ENCODE measurements around the gene CTNNA1.

CTNNA1 gene

GRCh38 chr5:138929571-138929955, 176.3 kb downstream of the CTNNA1 start:
- ChIA-PET CTCF (interaction anchor here (1.5 kb wide), 1 partner anchor 37 kb away, joined by 3 read pairs; no protein-coding TSS in a partner anchor), POLR2A (no interaction called here)
- TF ChIP-seq CTCF (IDR thresholded peaks at IDR 0.05; ENCODE audit: control extremely low read depth, extremely low read depth, low read depth, missing control alignments) = no peak
- DNase-seq (ENCODE audit: extremely low spot score) = no peak

GRCh38 chr5:138930371-138931097, 177.3 kb downstream of the CTNNA1 start:
- no peak for DNase-seq (ENCODE audit: extremely low spot score)
- ChIA-PET POLR2A (no interaction called here), CTCF (interaction anchor here (1.5 kb wide), 1 partner anchor 36 kb away, joined by 3 read pairs; no protein-coding TSS in a partner anchor)

GRCh38 chr5:138932171-138932810, 179.1 kb downstream of the CTNNA1 start:
- TF ChIP-seq CTCF (IDR thresholded peaks at IDR 0.05; ENCODE audit: control extremely low read depth, extremely low read depth, low read depth, missing control alignments) = peak; percentile 29
- no peak for DNase-seq (ENCODE audit: extremely low spot score)
- POLR2A ChIA-PET = no interaction called here
- CTCF ChIA-PET = no interaction called here

More at GRCh38 chr5:138930371-138931097, 177.3 kb downstream of the CTNNA1 start:
- TF ChIP-seq CTCF (IDR thresholded peaks at IDR 0.05; ENCODE audit: control extremely low read depth, extremely low read depth, low read depth, missing control alignments) = no peak

- CTCF ChIA-PET = no interaction called here
Measured at GRCh38 chr5:138933522-138934290, 180.5 kb downstream of the CTNNA1 start.

GRCh38 chr5:138934971-138935370, 181.7 kb downstream of the CTNNA1 start:
- TF ChIP-seq CTCF (IDR thresholded peaks at IDR 0.05; ENCODE audit: control extremely low read depth, extremely low read depth, low read depth, missing control alignments) = no peak
- POLR2A ChIA-PET = no interaction called here
- CTCF ChIA-PET = interaction anchor here (1.5 to 1.6 kb wide), 2 partner anchors 53 to 229 kb away, joined by 3 read pairs; no protein-coding TSS in a partner anchor

More at GRCh38 chr5:138933522-138934290, 180.5 kb downstream of the CTNNA1 start:
- POLR2A ChIA-PET = no interaction called here
- DNase-seq (ENCODE audit: extremely low spot score) = no peak
- TF ChIP-seq CTCF (IDR thresholded peaks at IDR 0.05; ENCODE audit: control extremely low read depth, extremely low read depth, low read depth, missing control alignments) = no peak

GRCh38 chr5:138935466-138935865, 182.2 kb downstream of the CTNNA1 start:
- CTCF ChIA-PET = interaction anchor here (1.5 to 1.6 kb wide), 2 partner anchors 53 to 229 kb away, joined by 3 read pairs; no protein-coding TSS in a partner anchor
- no peak for DNase-seq (ENCODE audit: extremely low spot score)

More at GRCh38 chr5:138934971-138935370, 181.7 kb downstream of the CTNNA1 start:
- DNase-seq (ENCODE audit: extremely low spot score) = no peak

More at GRCh38 chr5:138935466-138935865, 182.2 kb downstream of the CTNNA1 start:
- POLR2A ChIA-PET = interaction anchor here (0.6 kb wide), 1 partner anchor 55 kb away, joined by 3 read pairs; no protein-coding TSS in a partner anchor
- TF ChIP-seq CTCF (IDR thresholded peaks at IDR 0.05; ENCODE audit: control extremely low read depth, extremely low read depth, low read depth, missing control alignments) = no peak

Measured in GM10248 (cell line).